Caco-2 (cell line): ENCODE measurements around the gene PTPN13. TPM values are rescaled to one million over a fixed set of nuclear protein-coding genes. Genes with fewer than 3 reads are reported as not detected.

Experiments
- BruUV-seq: library from RNA; stranded (reverse); fragments of 400-500 nt; replicated peaks from 2 replicates; lab custom pipeline; 2021; lab: Mats Ljungman, UMichigan
- CTCF ChIA-PET: fragments of 300-600 bp; sonication (Branson Sonifier 250); formaldehyde crosslinking; loops from one replicate; lab custom pipeline; 2022; ENCODE audit warnings: antibody characterized with exemption; lab: Charles Lee
- POLR2A ChIA-PET: fragments of 300-600 bp; sonication (Branson Sonifier 250); formaldehyde crosslinking; loops from one replicate; lab custom pipeline; 2022; ENCODE audit warnings: antibody characterized with exemption; lab: Charles Lee
- DNase-seq, 2 experiments: peaks; one replicate each; pipeline versions ENCODE4 v3.0.0 to v3.0.0-alpha.2; 2020 to 2022
- H3K27me3 ChIP-seq: replicated peaks from 2 replicates; pipeline ENCODE4 v1.6.0; 2011; ENCODE audit warnings: low read length; ENCODE audit not compliant: control insufficient read depth, insufficient read depth
- H3K36me3 ChIP-seq: 2 replicates; pipeline ENCODE4 v1.5.1; 2011; ENCODE audit warnings: low read length; ENCODE audit not compliant: control insufficient read depth, insufficient read depth
- H3K4me1 ChIP-seq: fragments of 250-450 bp; sonication (Bioruptor Pico); 2 replicates; pipeline ENCODE4 v1.5.1; 2020; ENCODE audit warnings: mild to moderate bottlenecking
- H3K4me3 ChIP-seq: 2 replicates; pipeline ENCODE4 v1.5.1; 2011; ENCODE audit warnings: low read depth, mild to moderate bottlenecking, control low read depth, low read length
- H3K9me3 ChIP-seq: fragments of 250-450 bp; sonication (Bioruptor Pico); 2 replicates; pipeline ENCODE4 v1.5.1; 2020; ENCODE audit warnings: mild to moderate bottlenecking, moderate library complexity
- H3K27ac Mint-ChIP-seq: one replicate; pipeline ENCODE4 v1.8.0; 2022; ENCODE audit warnings: mixed read lengths; ENCODE audit not compliant: unreplicated experiment
- H3K27me3 Mint-ChIP-seq: one replicate; pipeline ENCODE4 v1.8.0; 2022; ENCODE audit warnings: mixed read lengths; ENCODE audit not compliant: insufficient read depth, unreplicated experiment
- H3K36me3 Mint-ChIP-seq: one replicate; pipeline ENCODE4 v1.8.0; 2022; ENCODE audit warnings: mild to moderate bottlenecking, mixed read lengths; ENCODE audit not compliant: insufficient read depth, unreplicated experiment
- H3K4me1 Mint-ChIP-seq: one replicate; pipeline ENCODE4 v1.8.0; 2022; ENCODE audit warnings: low read depth, mixed read lengths; ENCODE audit not compliant: unreplicated experiment
- H3K4me3 Mint-ChIP-seq: one replicate; pipeline ENCODE4 v1.8.0; 2022; ENCODE audit warnings: mild to moderate bottlenecking, moderate library complexity, mixed read lengths; ENCODE audit not compliant: unreplicated experiment
- H3K9me3 Mint-ChIP-seq: one replicate; pipeline ENCODE4 v1.8.0; 2022; ENCODE audit warnings: mixed read lengths; ENCODE audit not compliant: unreplicated experiment
- CTCF ChIP-seq, 2 experiments: fragments of 200-600 bp in 1 of 2; IDR thresholded peaks; 1 replicate in 1 of 2; 2 replicates in 1 of 2; pipeline versions ENCODE4 v1.5.1 to v1.8.0; 2011 to 2022; ENCODE audit warnings: antibody characterized with exemption in 1 of 2, control low read depth in 1 of 2, inconsistent platforms in 1 of 2, low read depth in 1 of 2, low read length in 1 of 2, mild to moderate bottlenecking in 1 of 2, moderate library complexity in 1 of 2; ENCODE audit not compliant: insufficient read depth in 1 of 2, severe bottlenecking in 1 of 2, unreplicated experiment in 1 of 2
- intact Hi-C: fragments of 100-400 bp; cut with micrococcal nuclease; formaldehyde crosslinking; loops from one replicate; pipeline ENCODE4 v1.10.0; 2022; ENCODE audit not compliant: unreplicated experiment
- total RNA-seq: library from RNA; stranded (reverse); gene quantifications from 2 replicates; pipeline ENCODE4 v1.2.3, GENCODE V29; 2022

Gene PTPN13
- total RNA-seq, 1 experiment from 2014 or later = 12.1 TPM

GRCh38 chr4:86791126-86791525, 197.0 kb downstream of the PTPN13 start:
- CTCF ChIA-PET = no interaction called here
- H3K36me3 Mint-ChIP-seq = peaks cover 9% of the 10 kb centered on the region
- no peaks in the 10 kb centered on the region for H3K9me3 Mint-ChIP-seq
- POLR2A ChIA-PET = no interaction called here
- Histone ChIP-seq H3K9me3 (no peaks in the 10 kb centered on the region), H3K36me3 (no peaks in the 10 kb centered on the region), H3K4me1 (no peaks in the 10 kb centered on the region), H3K27me3 (no peaks in the 10 kb centered on the region), H3K4me3 (no peak overlapping the region)
- no TSS peak for BruUV-seq
- TF ChIP-seq CTCF (IDR thresholded peaks at IDR 0.05; ENCODE audit: insufficient read depth in 1 of 2, low read depth in 1 of 2, low read length in 1 of 2, severe bottlenecking in 1 of 2, unreplicated experiment in 1 of 2) = no peak
- H3K27me3 Mint-ChIP-seq = no peaks in the 10 kb centered on the region
- peak; percentile 38 to 43 for DNase-seq
- H3K4me1 Mint-ChIP-seq = no peaks in the 10 kb centered on the region
- H3K27ac Mint-ChIP-seq = no peak overlapping the region
- no peak overlapping the region for H3K4me3 Mint-ChIP-seq
- intact Hi-C loops = loop anchor here (5.0 kb wide), 1 partner anchor 101 kb away; the partner anchor contains the start of gene C4orf36

- ChIA-PET CTCF (no interaction called here), POLR2A (no interaction called here)
- Mint-ChIP-seq H3K36me3 (peaks cover 5% of the 10 kb centered on the region), H3K27me3 (no peaks in the 10 kb centered on the region), H3K4me3 (no peak overlapping the region), H3K27ac (no peak overlapping the region), H3K4me1 (no peaks in the 10 kb centered on the region), H3K9me3 (no peaks in the 10 kb centered on the region)
- Histone ChIP-seq H3K27me3 (no peaks in the 10 kb centered on the region), H3K36me3 (no peaks in the 10 kb centered on the region), H3K4me3 (no peak overlapping the region), H3K4me1 (no peaks in the 10 kb centered on the region), H3K9me3 (no peaks in the 10 kb centered on the region)
- intact Hi-C loops = no loop called here
- DNase-seq = no peak
- no peak for TF ChIP-seq CTCF (IDR thresholded peaks at IDR 0.05; ENCODE audit: insufficient read depth in 1 of 2, low read depth in 1 of 2, low read length in 1 of 2, severe bottlenecking in 1 of 2, unreplicated experiment in 1 of 2)
- BruUV-seq = no TSS peak
Observed at GRCh38 chr4:86809809-86810208, 215.7 kb downstream of the PTPN13 start.

- no TSS peak for BruUV-seq
- no peak overlapping the region for H3K4me3 Mint-ChIP-seq
- Histone ChIP-seq H3K4me3 (no peak overlapping the region), H3K4me1 (no peaks in the 10 kb centered on the region), H3K9me3 (peaks cover 7% of the 10 kb centered on the region; the same call in 1 of the 2 replicates), H3K27me3 (no peaks in the 10 kb centered on the region), H3K36me3 (peaks cover under 1% of the 10 kb centered on the region; the same call in 1 of the 2 replicates)
- H3K27me3 Mint-ChIP-seq = no peaks in the 10 kb centered on the region
- intact Hi-C loops = no loop called here
- no peak for TF ChIP-seq CTCF (IDR thresholded peaks at IDR 0.05; ENCODE audit: insufficient read depth in 1 of 2, low read depth in 1 of 2, low read length in 1 of 2, severe bottlenecking in 1 of 2, unreplicated experiment in 1 of 2)
- no peaks in the 10 kb centered on the region for H3K4me1 Mint-ChIP-seq
- POLR2A ChIA-PET = no interaction called here
- DNase-seq = no peak
- no peaks in the 10 kb centered on the region for H3K9me3 Mint-ChIP-seq
- peaks cover 5% of the 10 kb centered on the region for H3K36me3 Mint-ChIP-seq
- CTCF ChIA-PET = no interaction called here
- H3K27ac Mint-ChIP-seq = no peak overlapping the region
Observed at GRCh38 chr4:86810847-86811246, 216.7 kb downstream of the PTPN13 start.
